HCT116 (cell line): ENCODE measurements around the gene TMEM100. TPM values are rescaled to one million over a fixed set of nuclear protein-coding genes. Genes with fewer than 3 reads are reported as not detected.

Experiments used
- ATAC-seq: fragments of 200-7000 bp; cut with Tn5 transposase; 2 replicates; pipeline ENCODE4 v1.9.1; 2020; ENCODE audit warnings: mild to moderate bottlenecking, moderate library complexity
- BruUV-seq: library from RNA; stranded (reverse); fragments of 400-500 nt; replicated peaks from 2 replicates; lab custom pipeline; 2021; lab: Mats Ljungman, UMichigan
- CTCF ChIA-PET: fragments of 300-600 bp; sonication (Branson Sonifier 250); formaldehyde crosslinking; loops from one replicate; lab custom pipeline; 2021; ENCODE audit warnings: antibody characterized with exemption; lab: Charles Lee
- POLR2A ChIA-PET: fragments of 300-600, 350-600 bp; sonication (Branson Sonifier 250); formaldehyde crosslinking; loops from one replicate; lab custom pipeline; 2021; ENCODE audit warnings: antibody characterized with exemption; lab: Charles Lee
- RAD21 ChIA-PET, 2 experiments: fragments of 300-600 bp; sonication (Branson Sonifier 250); formaldehyde crosslinking; loops; one replicate each; lab custom pipeline; 2023; ENCODE audit warnings: low total read pairs in 2 of 2; ENCODE audit not compliant: uncharacterized antibody in 2 of 2, unreplicated experiment in 2 of 2, low non-redundant PET in 1 of 2; lab: Charles Lee
- DNase-seq: peaks from one replicate; pipeline ENCODE4 v3.0.0-alpha.2; 2010; ENCODE audit warnings: low read depth, low spot score
- H2AFZ ChIP-seq: fragments of 200-600 bp; shearing (Covaris generic), sonication (generic); 2 replicates; pipeline ENCODE4 v1.6.1; 2017; ENCODE audit warnings: low read depth, mixed run types, mixed read lengths, antibody characterized with exemption, low read length; ENCODE audit not compliant: poor library complexity, severe bottlenecking
- H3K27ac ChIP-seq: 2 replicates; pipeline ENCODE4 v1.5.1; 2012; ENCODE audit warnings: low read depth, low read length
- H3K27me3 ChIP-seq: fragments of 200-600 bp; sonication (generic); 2 replicates; pipeline ENCODE4 v1.6.1; 2016; ENCODE audit warnings: mixed run types, low read length, mixed read lengths; ENCODE audit not compliant: insufficient read depth
- H3K36me3 ChIP-seq, 2 experiments: fragments of 200-500 bp in 1 of 2; fragments of 200-600 bp in 1 of 2; sonication (Bioruptor generic) in 1 of 2; sonication (generic) in 1 of 2; 2 replicates each; pipeline versions ENCODE4 v1.5.1 to v1.6.1; 2014 to 2016; ENCODE audit warnings: low read length in 2 of 2, inconsistent platforms in 1 of 2, mixed read lengths in 1 of 2, mixed run types in 1 of 2; ENCODE audit not compliant: insufficient read depth in 2 of 2, control insufficient read depth in 1 of 2
- H3K4me1 ChIP-seq, 2 experiments: fragments of 200-600 bp in 1 of 2; sonication (generic) in 1 of 2; 2 replicates each; pipeline versions ENCODE4 v1.5.1 to v1.6.1; 2012 to 2017; ENCODE audit warnings: low read length in 2 of 2, inconsistent platforms in 1 of 2, mild to moderate bottlenecking in 1 of 2, mixed read lengths in 1 of 2, mixed run types in 1 of 2, moderate library complexity in 1 of 2; ENCODE audit not compliant: insufficient read depth in 2 of 2, control insufficient read depth in 1 of 2
- H3K4me2 ChIP-seq: fragments of 200-600 bp; sonication (generic); 2 replicates; pipeline ENCODE4 v1.6.1; 2017; ENCODE audit warnings: mixed run types, low read length, mixed read lengths
- H3K4me3 ChIP-seq, 2 experiments: fragments of 200-600 bp in 1 of 2; sonication (generic) in 1 of 2; replicated peaks in 1 of 2; 2 replicates each; pipeline ENCODE4 v1.5.1; 2011 to 2016; ENCODE audit warnings: low read length in 2 of 2, control low read depth in 1 of 2, low read depth in 1 of 2, mild to moderate bottlenecking in 1 of 2, mixed read lengths in 1 of 2, mixed run types in 1 of 2
- H3K79me2 ChIP-seq: fragments of 200-600 bp; sonication (generic); 2 replicates; pipeline ENCODE4 v1.6.1; 2017; ENCODE audit warnings: mild to moderate bottlenecking, mixed run types, low read length, moderate library complexity, mixed read lengths; ENCODE audit not compliant: insufficient read depth
- H3K9ac ChIP-seq: fragments of 200-600 bp; sonication (generic); 2 replicates; pipeline ENCODE4 v1.6.1; 2016; ENCODE audit warnings: low read length, mixed read lengths
- H3K9me2 ChIP-seq: fragments of 200-600 bp; sonication (generic), shearing (Covaris generic); 2 replicates; pipeline ENCODE4 v1.6.1; 2017; ENCODE audit warnings: mixed run types, mild to moderate bottlenecking, moderate library complexity; ENCODE audit not compliant: insufficient read depth
- H3K9me3 ChIP-seq, 2 experiments: fragments of 200-500 bp in 1 of 2; fragments of 200-600 bp in 1 of 2; sonication (Bioruptor generic) in 1 of 2; sonication (generic) in 1 of 2; 2 replicates each; pipeline ENCODE4 v1.6.1; 2014 to 2017; ENCODE audit warnings: low read length in 2 of 2, mixed read lengths in 2 of 2, inconsistent platforms in 1 of 2, low read depth in 1 of 2, mild to moderate bottlenecking in 1 of 2, mixed run types in 1 of 2, moderate library complexity in 1 of 2; ENCODE audit not compliant: control insufficient read depth in 1 of 2, insufficient read depth in 1 of 2
- H4K20me1 ChIP-seq: fragments of 200-600 bp; sonication (generic), shearing (Covaris generic); 2 replicates; pipeline ENCODE4 v1.6.1; 2017; ENCODE audit warnings: mixed run types, mild to moderate bottlenecking, moderate library complexity; ENCODE audit not compliant: insufficient read depth
- CEBPB ChIP-seq: IDR thresholded peaks from 2 replicates; pipeline ENCODE4 v1.6.1; 2012; ENCODE audit warnings: low read depth
- ELF1 ChIP-seq: IDR thresholded peaks from 2 replicates; pipeline ENCODE4 v1.6.1; 2012; ENCODE audit warnings: low read depth, borderline replicate concordance
- FOSL1 ChIP-seq: IDR thresholded peaks from 2 replicates; pipeline ENCODE4 v1.6.1; 2012; ENCODE audit warnings: low read depth
- JUND ChIP-seq: IDR thresholded peaks from 2 replicates; pipeline ENCODE4 v1.6.1; 2012
- MAX ChIP-seq: IDR thresholded peaks from 2 replicates; pipeline ENCODE4 v1.6.1; 2012
- POLR2A ChIP-seq: IDR thresholded peaks from 2 replicates; pipeline ENCODE4 v1.7.0; 2011; ENCODE audit warnings: borderline replicate concordance; ENCODE audit not compliant: insufficient read depth, insufficient read length; ENCODE audit errors: extremely low read depth
- SP1 ChIP-seq: IDR thresholded peaks from 2 replicates; pipeline ENCODE4 v1.6.1; 2012; ENCODE audit warnings: low read depth
- SRF ChIP-seq: IDR thresholded peaks from 2 replicates; pipeline ENCODE4 v1.6.1; 2012; ENCODE audit warnings: low read depth
- YY1 ChIP-seq: IDR thresholded peaks from 2 replicates; pipeline ENCODE4 v1.6.1; 2011; ENCODE audit warnings: low read length, low read depth, moderate library complexity, mild to moderate bottlenecking; ENCODE audit not compliant: insufficient replicate concordance; ENCODE audit errors: extremely low read depth
- ZNF274 ChIP-seq: fragments of 200-500 bp; sonication (Bioruptor generic); IDR thresholded peaks from 2 replicates; pipeline ENCODE4 v1.6.1; 2014; ENCODE audit warnings: mild to moderate bottlenecking, low read depth, low read length, inconsistent platforms
- intact Hi-C: fragments of 100-400 bp; cut with micrococcal nuclease; formaldehyde crosslinking; loops from 2 replicates; pipeline ENCODE4 v1.10.0; 2022
- total RNA-seq: library from RNA; stranded (reverse); gene quantifications from one replicate; pipeline ENCODE4 v1.2.1, GENCODE V29; 2021; ENCODE audit not compliant: unreplicated experiment
- TF ChIP-seq, protein P1 (sequence below): IDR thresholded peaks from 2 replicates; pipeline ENCODE4 v1.6.1; 2012
- TF ChIP-seq, protein P2 (sequence below), 3 experiments: fragments of 200-600 bp in 1 of 3; sonication (generic) in 1 of 3; IDR thresholded peaks in 2 of 3; conservative IDR thresholded peaks in 1 of 3; 2 replicates each; pipeline ENCODE4 v1.5.1; 2012 to 2017; ENCODE audit warnings: low read depth in 2 of 3, low read length in 2 of 3, antibody characterized with exemption in 1 of 3, borderline replicate concordance in 1 of 3, control low read depth in 1 of 3, mild to moderate bottlenecking in 1 of 3, mixed read lengths in 1 of 3, mixed run types in 1 of 3, moderate library complexity in 1 of 3; ENCODE audit not compliant: insufficient read depth in 1 of 3

TMEM100 gene
- total RNA-seq, 1 experiment from 2014 or later: not detected

DNA sequence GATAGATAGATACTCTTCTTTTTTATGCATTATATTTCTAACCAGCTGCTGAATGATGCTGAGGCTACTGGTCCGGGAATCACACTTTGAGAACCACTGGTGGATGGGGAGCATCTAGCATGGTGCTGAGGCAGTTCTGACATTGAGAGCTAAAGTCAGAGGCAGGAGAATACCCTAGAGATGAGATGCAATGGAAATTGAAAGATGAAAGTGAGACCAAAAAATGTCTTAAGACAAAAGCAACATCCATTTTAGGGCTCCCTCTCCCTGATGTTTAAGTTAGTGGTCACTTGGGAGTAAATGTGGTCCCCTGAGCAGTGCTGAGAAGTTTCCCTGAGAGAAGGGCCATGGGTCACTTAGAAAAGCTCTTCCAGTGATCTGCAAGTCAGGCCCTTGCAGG is 35.0 kb upstream of the TMEM100 start:
- DNase-seq: no peak
- H4K20me1 ChIP-seq: no peaks in the 10 kb centered on the region
- H3K79me2 ChIP-seq: no peaks in the 10 kb centered on the region
- H2AFZ ChIP-seq: no peak overlapping the region
- H3K4me3 ChIP-seq: no peak overlapping the region
- ChIA-PET POLR2A (no interaction called here), CTCF (no interaction called here), RAD21 (no interaction called here)
- H3K4me2 ChIP-seq: no peak overlapping the region
- no peaks in the 10 kb centered on the region for H3K36me3 ChIP-seq
- no peaks in the 10 kb centered on the region for H3K9me2 ChIP-seq
- H3K27me3 ChIP-seq: no peaks in the 10 kb centered on the region
- no peaks in the 10 kb centered on the region for H3K4me1 ChIP-seq
- no peaks in the 10 kb centered on the region for H3K9me3 ChIP-seq
- no peak for TF ChIP-seq YY1
- TF ChIP-seq ELF1: no peak
- no peak for TF ChIP-seq SRF
- no peak for TF ChIP-seq CEBPB
- no peak for TF ChIP-seq POLR2A
- TF ChIP-seq JUND: no peak
- no peak for TF ChIP-seq FOSL1
- TF ChIP-seq, protein P1, sequence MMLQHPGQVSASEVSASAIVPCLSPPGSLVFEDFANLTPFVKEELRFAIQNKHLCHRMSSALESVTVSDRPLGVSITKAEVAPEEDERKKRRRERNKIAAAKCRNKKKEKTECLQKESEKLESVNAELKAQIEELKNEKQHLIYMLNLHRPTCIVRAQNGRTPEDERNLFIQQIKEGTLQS: no peak
- TF ChIP-seq ZNF274: no peak
- no peak for TF ChIP-seq SP1
- TF ChIP-seq MAX: no peak
- TF ChIP-seq, protein P2, sequence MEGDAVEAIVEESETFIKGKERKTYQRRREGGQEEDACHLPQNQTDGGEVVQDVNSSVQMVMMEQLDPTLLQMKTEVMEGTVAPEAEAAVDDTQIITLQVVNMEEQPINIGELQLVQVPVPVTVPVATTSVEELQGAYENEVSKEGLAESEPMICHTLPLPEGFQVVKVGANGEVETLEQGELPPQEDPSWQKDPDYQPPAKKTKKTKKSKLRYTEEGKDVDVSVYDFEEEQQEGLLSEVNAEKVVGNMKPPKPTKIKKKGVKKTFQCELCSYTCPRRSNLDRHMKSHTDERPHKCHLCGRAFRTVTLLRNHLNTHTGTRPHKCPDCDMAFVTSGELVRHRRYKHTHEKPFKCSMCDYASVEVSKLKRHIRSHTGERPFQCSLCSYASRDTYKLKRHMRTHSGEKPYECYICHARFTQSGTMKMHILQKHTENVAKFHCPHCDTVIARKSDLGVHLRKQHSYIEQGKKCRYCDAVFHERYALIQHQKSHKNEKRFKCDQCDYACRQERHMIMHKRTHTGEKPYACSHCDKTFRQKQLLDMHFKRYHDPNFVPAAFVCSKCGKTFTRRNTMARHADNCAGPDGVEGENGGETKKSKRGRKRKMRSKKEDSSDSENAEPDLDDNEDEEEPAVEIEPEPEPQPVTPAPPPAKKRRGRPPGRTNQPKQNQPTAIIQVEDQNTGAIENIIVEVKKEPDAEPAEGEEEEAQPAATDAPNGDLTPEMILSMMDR (IDR thresholded peaks at IDR 0.05 in 2 of 3, conservative IDR thresholded peaks at IDR 0.05 in 1 of 3; ENCODE audit: borderline replicate concordance in 1 of 3, insufficient read depth in 1 of 3, low read depth in 2 of 3, low read length in 2 of 3): no peak
- H3K9ac ChIP-seq: no peak overlapping the region
- intact Hi-C loops: loop anchor here (10.0 kb wide), 1 partner anchor 1027 kb away; no protein-coding TSS in a partner anchor
- no peak for ATAC-seq
- BruUV-seq: no TSS peak
- H3K27ac ChIP-seq: no peak overlapping the region
